ENCODE results near the gene HTT-AS.

- TF ChIP-seq EP300 (IDR thresholded peaks at IDR 0.05) (no peak), POLR2AphosphoS5 (IDR thresholded peaks at IDR 0.05) (no peak)
- TF ChIP-seq, protein P1, sequence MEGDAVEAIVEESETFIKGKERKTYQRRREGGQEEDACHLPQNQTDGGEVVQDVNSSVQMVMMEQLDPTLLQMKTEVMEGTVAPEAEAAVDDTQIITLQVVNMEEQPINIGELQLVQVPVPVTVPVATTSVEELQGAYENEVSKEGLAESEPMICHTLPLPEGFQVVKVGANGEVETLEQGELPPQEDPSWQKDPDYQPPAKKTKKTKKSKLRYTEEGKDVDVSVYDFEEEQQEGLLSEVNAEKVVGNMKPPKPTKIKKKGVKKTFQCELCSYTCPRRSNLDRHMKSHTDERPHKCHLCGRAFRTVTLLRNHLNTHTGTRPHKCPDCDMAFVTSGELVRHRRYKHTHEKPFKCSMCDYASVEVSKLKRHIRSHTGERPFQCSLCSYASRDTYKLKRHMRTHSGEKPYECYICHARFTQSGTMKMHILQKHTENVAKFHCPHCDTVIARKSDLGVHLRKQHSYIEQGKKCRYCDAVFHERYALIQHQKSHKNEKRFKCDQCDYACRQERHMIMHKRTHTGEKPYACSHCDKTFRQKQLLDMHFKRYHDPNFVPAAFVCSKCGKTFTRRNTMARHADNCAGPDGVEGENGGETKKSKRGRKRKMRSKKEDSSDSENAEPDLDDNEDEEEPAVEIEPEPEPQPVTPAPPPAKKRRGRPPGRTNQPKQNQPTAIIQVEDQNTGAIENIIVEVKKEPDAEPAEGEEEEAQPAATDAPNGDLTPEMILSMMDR (IDR thresholded peaks at IDR 0.05), result no peak
Measured at GRCh38 chr4:3043282-3044020, 30.9 kb downstream of the HTT-AS start.

All from suprapubic skin (tissue), 4 donors.